ENCODE results near the gene OR8B4. TPM values are rescaled to one million over a fixed set of nuclear protein-coding genes. Genes with fewer than 3 reads are reported as not detected.
A peak's percentile ranks its signal among the peaks of the same experiment; 100 is the strongest.

The OR8B4 gene
- total RNA-seq, 3 donors from 2014 or later = not detected

- H3K36me3 ChIP-seq (ENCODE audit: low read depth) = no peaks in the 10 kb centered on the region
- DNase-seq (no peak), ATAC-seq (no peak)
- H3K4me1 ChIP-seq (ENCODE audit: low read depth) = no peaks in the 10 kb centered on the region
- no peak for TF ChIP-seq CTCF (IDR thresholded peaks at IDR 0.05)
- H3K9me3 ChIP-seq = no peaks in the 10 kb centered on the region
- intact Hi-C loops (cut with DNase I, micrococcal nuclease) = no loop called here
- H3K4me3 ChIP-seq = no peak overlapping the region
These were observed 15.9 kb upstream of the OR8B4 start for GRCh38 chr11:124440608-124441007.

GRCh38 chr11:124434699-124435098, 10.0 kb upstream of the OR8B4 start:
- Histone ChIP-seq H3K4me3 (no peak overlapping the region), H3K4me1 (ENCODE audit: low read depth) (no peaks in the 10 kb centered on the region), H3K9me3 (no peaks in the 10 kb centered on the region), H3K36me3 (ENCODE audit: low read depth) (no peaks in the 10 kb centered on the region)
- DNase-seq (no peak), ATAC-seq (no peak)
- no peak for TF ChIP-seq CTCF (IDR thresholded peaks at IDR 0.05)
- intact Hi-C loops (cut with DNase I, micrococcal nuclease) = no loop called here

- Histone ChIP-seq H3K9me3 (no peaks in the 10 kb centered on the region), H3K4me1 (ENCODE audit: low read depth) (no peaks in the 10 kb centered on the region), H3K4me3 (no peak overlapping the region), H3K36me3 (ENCODE audit: low read depth) (no peaks in the 10 kb centered on the region)
- intact Hi-C loops (cut with DNase I, micrococcal nuclease) = no loop called here
- ATAC-seq = no peak
- TF ChIP-seq CTCF (IDR thresholded peaks at IDR 0.05) = no peak
- no peak for DNase-seq
These were observed 4.9 kb upstream of the OR8B4 start for GRCh38 chr11:124429599-124429998.

- Histone ChIP-seq H3K9me3 (no peaks in the 10 kb centered on the region), H3K4me3 (no peak overlapping the region), H3K4me1 (ENCODE audit: low read depth) (no peaks in the 10 kb centered on the region), H3K36me3 (ENCODE audit: low read depth) (no peaks in the 10 kb centered on the region)
- ATAC-seq (no peak), DNase-seq (no peak)
- intact Hi-C loops (cut with DNase I, micrococcal nuclease) = no loop called here
- no peak for TF ChIP-seq CTCF (IDR thresholded peaks at IDR 0.05)
These were observed 3.6 kb downstream of the OR8B4 start for GRCh38 chr11:124421043-124421442.

- TF ChIP-seq CTCF (IDR thresholded peaks at IDR 0.05) = peak; percentile 43
- ATAC-seq (no peak), DNase-seq (peak in 1 of 3 donors; percentile 2)
- H3K36me3 ChIP-seq (ENCODE audit: low read depth) = no peaks in the 10 kb centered on the region
- H3K4me3 ChIP-seq = no peak overlapping the region
- intact Hi-C loops (cut with DNase I, micrococcal nuclease) = loop anchor here in 1 of 2 donors (2.0 kb wide), 1 partner anchor 169 kb away; no protein-coding TSS in a partner anchor
- no peaks in the 10 kb centered on the region for H3K4me1 ChIP-seq (ENCODE audit: low read depth)
- H3K9me3 ChIP-seq = no peaks in the 10 kb centered on the region
These were observed 9.2 kb downstream of the OR8B4 start for GRCh38 chr11:124415356-124415923.

- H3K4me3 ChIP-seq = no peak overlapping the region
- no peaks in the 10 kb centered on the region for H3K36me3 ChIP-seq (ENCODE audit: low read depth)
- intact Hi-C loops (cut with DNase I, micrococcal nuclease) = no loop called here
- no peak for TF ChIP-seq CTCF (IDR thresholded peaks at IDR 0.05)
- H3K4me1 ChIP-seq (ENCODE audit: low read depth) = no peaks in the 10 kb centered on the region
- DNase-seq (no peak), ATAC-seq (no peak)
- no peaks in the 10 kb centered on the region for H3K9me3 ChIP-seq
These were observed 14.8 kb downstream of the OR8B4 start for GRCh38 chr11:124409906-124410305.

Measured in mucosa of descending colon (tissue), 3 donors.